IMR-90 (cell line): Measurements from ENCODE around the gene FOXO1. TPM values are rescaled to one million over a fixed set of nuclear protein-coding genes. Genes with fewer than 3 reads are reported as not detected.

ENCODE experiments used
- ATAC-seq: fragments of 200-7000 bp; cut with Tn5 transposase; 2 replicates; pipeline ENCODE4 v1.9.1; 2020; ENCODE audit warnings: low read depth, mild to moderate bottlenecking, moderate library complexity
- BruUV-seq: library from RNA; stranded (reverse); fragments of 400-500 nt; replicated peaks from 2 replicates; lab custom pipeline; 2021; lab: Mats Ljungman, UMichigan
- CTCF ChIA-PET: fragments of 300-600 bp; formaldehyde crosslinking; extraction: SDS; loops from one replicate; lab custom pipeline; 2021; ENCODE audit warnings: antibody characterized with exemption; lab: Yijun Ruan, JAX
- POLR2A ChIA-PET: fragments of 300-600 bp; sonication (Branson Sonifier 250); formaldehyde crosslinking; loops from one replicate; lab custom pipeline; 2022; ENCODE audit warnings: antibody characterized with exemption; ENCODE audit not compliant: unreplicated experiment; lab: Charles Lee
- DNase-seq: peaks from one replicate; pipeline ENCODE4 v3.0.0; 2013
- H2AFZ ChIP-seq: replicated peaks from 2 replicates; pipeline ENCODE3; 2013; ENCODE audit warnings: low read length, mild to moderate bottlenecking; ENCODE audit not compliant: poor library complexity
- H2AK5ac ChIP-seq: 2 replicates; pipeline ENCODE4 v1.6.1; 2013; ENCODE audit warnings: low read depth, low read length, inconsistent platforms
- H2AK9ac ChIP-seq: replicated peaks from 2 replicates; pipeline ENCODE3; 2013; ENCODE audit warnings: mild to moderate bottlenecking, low read depth, low read length, moderate library complexity; ENCODE audit not compliant: poor library complexity
- H2BK120ac ChIP-seq: 2 replicates; pipeline ENCODE4 v1.6.1; 2013; ENCODE audit warnings: low read depth, low read length, inconsistent platforms
- H2BK15ac ChIP-seq: 3 replicates; pipeline ENCODE4 v1.6.1; 2013; ENCODE audit warnings: low read depth, low read length, inconsistent platforms
- H2BK20ac ChIP-seq: 2 replicates; pipeline ENCODE4 v1.6.1; 2013; ENCODE audit warnings: low read depth, mild to moderate bottlenecking, inconsistent platforms, low read length, moderate library complexity
- H2BK5ac ChIP-seq: 2 replicates; pipeline ENCODE4 v1.6.1; 2013; ENCODE audit warnings: mild to moderate bottlenecking, low read depth, low read length, inconsistent platforms; ENCODE audit not compliant: poor library complexity, severe bottlenecking
- H3K14ac ChIP-seq: replicated peaks from 2 replicates; pipeline ENCODE4 v1.6.1; 2013; ENCODE audit warnings: low read depth, low read length, inconsistent platforms
- H3K18ac ChIP-seq: 2 replicates; pipeline ENCODE4 v1.6.1; 2013; ENCODE audit warnings: low read depth, low read length, control low read depth
- H3K23ac ChIP-seq: 2 replicates; pipeline ENCODE4 v1.6.1; 2013; ENCODE audit warnings: low read depth, low read length, inconsistent platforms
- H3K27ac ChIP-seq: 2 replicates; pipeline ENCODE4 v1.5.1; 2013; ENCODE audit warnings: mild to moderate bottlenecking, control low read depth, low read length; ENCODE audit not compliant: insufficient read depth
- H3K27me3 ChIP-seq: 2 replicates; pipeline ENCODE4 v1.6.1; 2013; ENCODE audit warnings: low read length; ENCODE audit not compliant: control insufficient read depth, insufficient read depth
- H3K36me3 ChIP-seq: 2 replicates; pipeline ENCODE4 v1.6.1; 2013; ENCODE audit warnings: low read length, mixed read lengths; ENCODE audit not compliant: control insufficient read depth, insufficient read depth
- H3K4ac ChIP-seq: 2 replicates; pipeline ENCODE4 v1.6.1; 2013; ENCODE audit warnings: low read depth, low read length, inconsistent platforms
- H3K4me1 ChIP-seq: 2 replicates; pipeline ENCODE4 v1.6.1; 2013; ENCODE audit warnings: low read length, mixed read lengths; ENCODE audit not compliant: control insufficient read depth, insufficient read depth
- H3K4me2 ChIP-seq: 2 replicates; pipeline ENCODE4 v1.6.1; 2013; ENCODE audit warnings: low read depth, mild to moderate bottlenecking, control low read depth, low read length, moderate library complexity
- H3K4me3 ChIP-seq: 2 replicates; pipeline ENCODE4 v1.5.1; 2013; ENCODE audit warnings: low read depth, mild to moderate bottlenecking, control low read depth, low read length, moderate library complexity; ENCODE audit not compliant: insufficient read depth
- H3K56ac ChIP-seq: 2 replicates; pipeline ENCODE4 v1.6.1; 2013; ENCODE audit warnings: low read length, inconsistent platforms; ENCODE audit not compliant: insufficient read depth; ENCODE audit errors: extremely low read depth
- H3K79me1 ChIP-seq, 2 experiments: 2 replicates each; pipeline ENCODE4 v1.6.1; 2013; ENCODE audit warnings: low read length in 2 of 2, inconsistent platforms in 1 of 2, low read depth in 1 of 2
- H3K9ac ChIP-seq: 2 replicates; pipeline ENCODE4 v1.6.1; 2013; ENCODE audit warnings: low read depth, low read length, control low read depth
- H3K9me1 ChIP-seq: 2 replicates; pipeline ENCODE4 v1.6.1; 2013; ENCODE audit warnings: low read length, inconsistent platforms; ENCODE audit not compliant: insufficient read depth
- H3K9me3 ChIP-seq: 2 replicates; pipeline ENCODE4 v1.6.1; 2013; ENCODE audit warnings: low read length; ENCODE audit not compliant: control insufficient read depth, insufficient read depth
- H4K20me1 ChIP-seq: 2 replicates; pipeline ENCODE4 v1.6.1; 2013; ENCODE audit warnings: low read length, inconsistent platforms; ENCODE audit not compliant: insufficient read depth
- H4K5ac ChIP-seq: 2 replicates; pipeline ENCODE4 v1.6.1; 2013; ENCODE audit warnings: mild to moderate bottlenecking, low read depth, low read length, control low read depth
- H4K8ac ChIP-seq, 2 experiments: 2 replicates each; pipeline ENCODE4 v1.6.1; 2013; ENCODE audit warnings: low read depth in 2 of 2, low read length in 2 of 2, control low read depth in 1 of 2, inconsistent platforms in 1 of 2
- H4K91ac ChIP-seq: 2 replicates; pipeline ENCODE4 v1.6.1; 2013; ENCODE audit warnings: low read depth, low read length, inconsistent platforms; ENCODE audit not compliant: insufficient read depth
- CHD1 ChIP-seq: IDR thresholded peaks from 2 replicates; pipeline ENCODE4 v1.6.1; 2012; ENCODE audit warnings: low read depth, low read length, improper control_type of control experiment
- MAZ ChIP-seq: IDR thresholded peaks from 2 replicates; pipeline ENCODE4 v1.6.1; 2012; ENCODE audit warnings: low read depth, mild to moderate bottlenecking, low read length, improper control_type of control experiment, moderate library complexity, borderline replicate concordance
- POLR2A ChIP-seq: IDR thresholded peaks from 2 replicates; pipeline ENCODE4 v1.6.1; 2012; ENCODE audit warnings: mild to moderate bottlenecking, low read depth, low read length
- RAD21 ChIP-seq: IDR thresholded peaks from 2 replicates; pipeline ENCODE4 v1.6.1; 2012; ENCODE audit warnings: low read length, improper control_type of control experiment
- WGBS, 2 experiments: methylation state at CpG; one replicate each; pipeline versions ENCODE4 v1.1.5 to v1.1.7; 2013; ENCODE audit warnings: missing lambda C conversion rate in 2 of 2; ENCODE audit not compliant: insufficient read length in 1 of 2; ENCODE audit errors: extremely low coverage in 2 of 2; 5-methylcytosine and 5-hydroxymethylcytosine counted together
- dilution Hi-C: fragments of 300-500 bp; cut with HindIII; formaldehyde crosslinking; loops from one replicate; pipeline ENCODE4 v1.14.3; 2018; ENCODE audit warnings: low sequenced_read_pairs; ENCODE audit not compliant: unreplicated experiment
- in situ Hi-C: fragments of 300-500 bp; cut with MboI; formaldehyde crosslinking; loops from 3 replicates; pipeline ENCODE4 v1.14.3; 2019; ENCODE audit warnings: low sequenced_read_pairs, inconsistent platforms, mixed read lengths
- intact Hi-C: fragments of 100-400 bp; cut with micrococcal nuclease; formaldehyde crosslinking; loops from 2 replicates; pipeline ENCODE4 v1.10.0; 2022
- polyA plus RNA-seq, 3 experiments: library from polyadenylated mRNA; depleted of rRNA; stranded (reverse); fragments of >200 nt; gene quantifications; 2 replicates each; pipeline ENCODE4 v1.2.3, GENCODE V29; 2012; ENCODE audit warnings: low replicate concordance in 1 of 3
- total RNA-seq: library from RNA; depleted of rRNA; stranded (reverse); fragments of >200 nt; gene quantifications from 2 replicates; pipeline ENCODE4 v1.2.3, GENCODE V29; 2012
- TF ChIP-seq, protein P1 (sequence below): conservative IDR thresholded peaks from 2 replicates; pipeline ENCODE4 v1.5.1; 2012; ENCODE audit warnings: mild to moderate bottlenecking, low read depth, low read length, improper control_type of control experiment

The FOXO1 gene
- total and polyA plus RNA-seq, 2 of the 4 experiments (the other 2 are of a cell fraction), result 0.12 to 0.18 TPM

- no peaks in the 10 kb centered on the region for H3K9me3 ChIP-seq
- H4K8ac ChIP-seq, result no peak overlapping the region
- in situ Hi-C loops (no loop called here), dilution Hi-C loops (no loop called here), intact Hi-C loops (no loop called here)
- WGBS, 2 experiments, result no CpG with 5 or more reads among the region's 3 CpGs
- H4K5ac ChIP-seq, result no peak overlapping the region
- H3K4me2 ChIP-seq, result no peak overlapping the region
- TF ChIP-seq RAD21 (no peak), CHD1 (no peak), POLR2A (no peak), MAZ (no peak)
- TF ChIP-seq, protein P1, sequence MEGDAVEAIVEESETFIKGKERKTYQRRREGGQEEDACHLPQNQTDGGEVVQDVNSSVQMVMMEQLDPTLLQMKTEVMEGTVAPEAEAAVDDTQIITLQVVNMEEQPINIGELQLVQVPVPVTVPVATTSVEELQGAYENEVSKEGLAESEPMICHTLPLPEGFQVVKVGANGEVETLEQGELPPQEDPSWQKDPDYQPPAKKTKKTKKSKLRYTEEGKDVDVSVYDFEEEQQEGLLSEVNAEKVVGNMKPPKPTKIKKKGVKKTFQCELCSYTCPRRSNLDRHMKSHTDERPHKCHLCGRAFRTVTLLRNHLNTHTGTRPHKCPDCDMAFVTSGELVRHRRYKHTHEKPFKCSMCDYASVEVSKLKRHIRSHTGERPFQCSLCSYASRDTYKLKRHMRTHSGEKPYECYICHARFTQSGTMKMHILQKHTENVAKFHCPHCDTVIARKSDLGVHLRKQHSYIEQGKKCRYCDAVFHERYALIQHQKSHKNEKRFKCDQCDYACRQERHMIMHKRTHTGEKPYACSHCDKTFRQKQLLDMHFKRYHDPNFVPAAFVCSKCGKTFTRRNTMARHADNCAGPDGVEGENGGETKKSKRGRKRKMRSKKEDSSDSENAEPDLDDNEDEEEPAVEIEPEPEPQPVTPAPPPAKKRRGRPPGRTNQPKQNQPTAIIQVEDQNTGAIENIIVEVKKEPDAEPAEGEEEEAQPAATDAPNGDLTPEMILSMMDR, result no peak
- no peaks in the 10 kb centered on the region for H3K36me3 ChIP-seq
- H4K91ac ChIP-seq, result no peak overlapping the region
- no peak overlapping the region for H3K9ac ChIP-seq
- no peak overlapping the region for H2BK15ac ChIP-seq
- no peak overlapping the region for H3K4me3 ChIP-seq
- no peak overlapping the region for H3K56ac ChIP-seq
- no peak overlapping the region for H3K23ac ChIP-seq
- no TSS peak for BruUV-seq
- H2BK5ac ChIP-seq, result no peak overlapping the region
- no peak overlapping the region for H2BK120ac ChIP-seq
- no peaks in the 10 kb centered on the region for H3K79me1 ChIP-seq
- no peaks in the 10 kb centered on the region for H4K20me1 ChIP-seq
- no peaks in the 10 kb centered on the region for H3K9me1 ChIP-seq
- no peaks in the 10 kb centered on the region; the same call in 1 of the 2 replicates for H3K27me3 ChIP-seq
- H2AK5ac ChIP-seq, result no peak overlapping the region
- H3K4ac ChIP-seq, result no peak overlapping the region
- H2AFZ ChIP-seq, result no peak overlapping the region
- DNase-seq (no peak), ATAC-seq (no peak)
- no peaks in the 10 kb centered on the region for H3K4me1 ChIP-seq
- POLR2A ChIA-PET, result no interaction called here
- H3K14ac ChIP-seq, result no peak overlapping the region
- no peak overlapping the region for H3K27ac ChIP-seq
- no peak overlapping the region for H3K18ac ChIP-seq
- no peak overlapping the region for H2BK20ac ChIP-seq
- H2AK9ac ChIP-seq, result no peak overlapping the region
- CTCF ChIA-PET, result no interaction called here
Observed at GRCh38 chr13:40611004-40611403, 55.4 kb downstream of the FOXO1 start.
